K562 (cell line): ENCODE results near the gene GLRA3. TPM values are rescaled to one million over a fixed set of nuclear protein-coding genes. Genes with fewer than 3 reads are reported as not detected.

Experiments
- ATAC-seq: fragments of 200-7000 bp; cut with Tn5 transposase; 3 replicates; pipeline ENCODE4 v1.9.1; 2020; ENCODE audit warnings: moderate library complexity
- BruUV-seq: library from RNA; stranded (reverse); fragments of 400-500 nt; replicated peaks from 2 replicates; lab custom pipeline; 2021; lab: Mats Ljungman, UMichigan
- CTCF ChIA-PET: fragments of 300-600 bp; formaldehyde crosslinking; extraction: SDS; loops from one replicate; lab custom pipeline; 2021; ENCODE audit warnings: low intra/inter-chr PET ratio; lab: Yijun Ruan, JAX
- POLR2A ChIA-PET: fragments of 300-600, 350-650 bp; sonication (Branson Sonifier 250); formaldehyde crosslinking; extraction: SDS; loops from one replicate; lab custom pipeline; 2021; ENCODE audit warnings: antibody characterized with exemption, inconsistent platforms; lab: Yijun Ruan, JAX
- DNase-seq, 4 experiments: peaks; one replicate each; pipeline versions ENCODE4 v3.0.0 to v3.0.0-alpha.2; 2011 to 2018; ENCODE audit warnings: low spot score in 3 of 4, mixed read lengths in 3 of 4; ENCODE audit errors: extremely low read depth in 1 of 4
- FAIRE-seq: peaks from 2 replicates; lab custom pipeline; 2011; peaks lifted over from hg19 to GRCh38; lab: Jason Lieb, UNC
- H2AFZ ChIP-seq: 2 replicates; pipeline ENCODE4 v1.6.0; 2011; ENCODE audit warnings: low read depth, low read length, control low read depth, inconsistent platforms
- H3K27ac ChIP-seq: fragments of 200-600 bp; 3 replicates; pipeline ENCODE4 v1.8.0; 2011; ENCODE audit warnings: low read depth, mild to moderate bottlenecking, control low read depth, inconsistent platforms, low read length, moderate library complexity, mixed read lengths; ENCODE audit errors: extremely low read depth
- H3K27me3 ChIP-seq, 2 experiments: fragments of 300-600 bp in 1 of 2; 2 replicates in 1 of 2; 3 replicates in 1 of 2; pipeline versions ENCODE4 v1.6.0 to v1.8.0; 2011; ENCODE audit warnings: inconsistent platforms in 2 of 2, low read length in 2 of 2, mild to moderate bottlenecking in 1 of 2, mixed read lengths in 1 of 2, moderate library complexity in 1 of 2; ENCODE audit not compliant: control insufficient read depth in 2 of 2, insufficient read depth in 2 of 2
- H3K36me3 ChIP-seq: fragments of 300-600 bp; 3 replicates; pipeline ENCODE4 v1.8.0; 2011; ENCODE audit warnings: mild to moderate bottlenecking, low read length, inconsistent platforms; ENCODE audit not compliant: control insufficient read depth, insufficient read depth
- H3K4me1 ChIP-seq, 2 experiments: fragments of 200-600 bp in 1 of 2; replicated peaks in 1 of 2; 2 replicates in 1 of 2; 3 replicates in 1 of 2; pipeline versions ENCODE4 v1.5.1 to v1.8.0; 2011; ENCODE audit warnings: inconsistent platforms in 2 of 2, low read length in 2 of 2, mild to moderate bottlenecking in 1 of 2, mixed read lengths in 1 of 2, moderate library complexity in 1 of 2; ENCODE audit not compliant: control insufficient read depth in 2 of 2, insufficient read depth in 2 of 2
- H3K4me2 ChIP-seq: 2 replicates; pipeline ENCODE4 v1.6.1; 2011; ENCODE audit warnings: low read length, control low read depth, inconsistent platforms, mixed read lengths; ENCODE audit not compliant: insufficient read depth
- H3K4me3 ChIP-seq: fragments of 200-600 bp; sonication (generic), shearing (Covaris generic); 2 replicates; pipeline ENCODE4 v1.5.1; 2016; ENCODE audit warnings: control low read depth, inconsistent platforms
- H3K79me2 ChIP-seq: fragments of 200-600 bp; 3 replicates; pipeline ENCODE4 v1.8.0; 2011; ENCODE audit warnings: low read length, inconsistent platforms; ENCODE audit not compliant: control insufficient read depth, insufficient read depth
- H3K9ac ChIP-seq, 2 experiments: 2 replicates each; pipeline versions ENCODE4 v1.6.0 to v1.6.1; 2011; ENCODE audit warnings: low read depth in 2 of 2, low read length in 2 of 2, control low read depth in 1 of 2, inconsistent platforms in 1 of 2, mild to moderate bottlenecking in 1 of 2, mixed read lengths in 1 of 2; ENCODE audit not compliant: insufficient read depth in 1 of 2
- H3K9me1 ChIP-seq: one replicate; pipeline ENCODE4 v1.6.0; 2011; ENCODE audit warnings: inconsistent platforms, mild to moderate bottlenecking, low read length, moderate library complexity; ENCODE audit not compliant: control insufficient read depth, insufficient read depth
- H3K9me3 ChIP-seq: replicated peaks from 2 replicates; pipeline ENCODE4 v1.5.1; 2011; ENCODE audit warnings: low read depth, low read length, inconsistent platforms; ENCODE audit not compliant: control insufficient read depth, insufficient read depth
- H4K20me1 ChIP-seq: replicated peaks from 2 replicates; pipeline ENCODE4 v1.6.1; 2011; ENCODE audit warnings: low read length, inconsistent platforms, mixed read lengths; ENCODE audit not compliant: control insufficient read depth, insufficient read depth
- ARHGAP35 ChIP-seq: fragments of 450-650 bp; IDR thresholded peaks from 2 replicates; pipeline ENCODE4 v1.6.1; 2018; ENCODE audit not compliant: partially characterized antibody
- BDP1 ChIP-seq: IDR thresholded peaks from 3 replicates; pipeline ENCODE4 v1.6.1; 2011; ENCODE audit not compliant: insufficient read length, insufficient read depth
- DACH1 ChIP-seq: fragments of 450-650 bp; IDR thresholded peaks from 2 replicates; pipeline ENCODE4 v1.6.1; 2018; ENCODE audit not compliant: partially characterized antibody
- FOXP4 ChIP-seq: sonication (generic); formaldehyde crosslinking; IDR thresholded peaks from 2 replicates; pipeline ENCODE4 v1.8.0; 2022; ENCODE audit warnings: mild to moderate bottlenecking, missing genetic modification reagents, borderline replicate concordance
- RAD21 ChIP-seq, 2 experiments: fragments of 250-450 bp in 1 of 2; fragments of 450-650 bp in 1 of 2; sonication (Bioruptor Pico) in 1 of 2; formaldehyde crosslinking in 1 of 2; IDR thresholded peaks in 1 of 2; conservative IDR thresholded peaks in 1 of 2; 2 replicates each; pipeline versions ENCODE4 v1.4.0 to v1.8.0; 2020 to 2022; ENCODE audit warnings: mild to moderate bottlenecking in 2 of 2, moderate library complexity in 1 of 2
- ZNF239 ChIP-seq: fragments of 250-450 bp; sonication (Bioruptor Pico); IDR thresholded peaks from 2 replicates; pipeline ENCODE4 v1.4.0; 2020; ENCODE audit warnings: mild to moderate bottlenecking
- WGBS: fragments of 100-300 bp; shearing (Covaris generic); methylation state at CpG from one replicate; pipeline ENCODE4 v1.1.6; 2016; ENCODE audit warnings: low coverage, mixed read lengths; ENCODE audit not compliant: insufficient coverage; ENCODE audit errors: missing lambda C conversion rate; 5-methylcytosine and 5-hydroxymethylcytosine counted together
- in situ Hi-C: fragments of 300-500 bp; cut with MboI; formaldehyde crosslinking; loops from 4 replicates; pipeline ENCODE4 v1.15.0; 2018; ENCODE audit warnings: inconsistent platforms, mixed read lengths
- intact Hi-C: fragments of 100-400 bp; cut with micrococcal nuclease; formaldehyde crosslinking; loops from 2 replicates; pipeline ENCODE4 v1.14.2; 2022
- polyA plus RNA-seq, 8 experiments: library from polyadenylated mRNA; depleted of rRNA in 4 of 8; stranded (reverse) in 5 of 8; unstranded in 3 of 8; fragments of >200 nt; fragmentation: Nextera tagmentation in 2 of 8; fragmentation: Illumina TruSeq in 1 of 8; extraction: Ambion mirVana in 2 of 8; extraction: Trizol in 1 of 8; gene quantifications; 2 replicates each; pipeline versions ENCODE4 v1.2.1 to v1.2.3, GENCODE V29; 2011 to 2014; ENCODE audit warnings: inconsistent platforms in 1 of 8, missing spikeins in 1 of 8
- total RNA-seq, 7 experiments: library from RNA; depleted of rRNA in 6 of 7; stranded (reverse); fragments of >200 nt in 6 of 7; fragmentation: Illumina TruSeq in 2 of 7; extraction: Trizol in 2 of 7; gene quantifications; 2 replicates each; pipeline versions ENCODE4 v1.2.1 to v1.2.3, GENCODE V29; 2011 to 2021; ENCODE audit warnings: low replicate concordance in 1 of 7

GLRA3 gene
- total and polyA plus RNA-seq, 9 of the 15 experiments (the other 6 are each of a cell fraction or from before 2014, with no cell fraction given): 0.06 to 0.14 (median 0.08) TPM; not detected in 2

GRCh38 chr4:174592256-174592984 is 236.6 kb downstream of the GLRA3 start:
- Histone ChIP-seq H3K9me3 (no peaks in the 10 kb centered on the region), H3K79me2 (no peaks in the 10 kb centered on the region), H3K9me1 (no peaks in the 10 kb centered on the region), H3K4me3 (no peak overlapping the region), H3K9ac (no peak overlapping the region), H3K36me3 (no peaks in the 10 kb centered on the region), H3K4me2 (no peak overlapping the region), H3K27me3 (no peaks in the 10 kb centered on the region), H4K20me1 (no peaks in the 10 kb centered on the region), H3K27ac (peak overlapping the region; percentile 50; the same call in 1 of the 3 replicates), H2AFZ (no peak overlapping the region; the same call in 1 of the 2 replicates), H3K4me1 (peaks cover 0 to 4% of the 10 kb centered on the region in 2 experiments; a peak in 2 of 5 replicates)
- FAIRE-seq (no peak), DNase-seq (no peak), ATAC-seq (no peak)
- in situ Hi-C loops: no loop called here
- ChIA-PET POLR2A (interaction anchor here (1.0 kb wide), 1 partner anchor 28 kb away, joined by 3 read pairs; no protein-coding TSS in a partner anchor), CTCF (no interaction called here)
- TF ChIP-seq DACH1 (peak; percentile 66), BDP1 (no peak), FOXP4 (CRISPR knock-in tag) (no peak), ZNF239 (no peak), ARHGAP35 (no peak), RAD21 (CRISPR knock-in tag; conservative IDR thresholded peaks at IDR 0.05 in 1 of 2, IDR thresholded peaks at IDR 0.05 in 1 of 2) (no peak)
- no TSS peak for BruUV-seq
- intact Hi-C loops: no loop called here
- 36% methylated on average over 3 of the region's 3 CpGs for WGBS
